Heart right ventricle (tissue), 16 donors: ENCODE measurements around the gene LNX1. TPM values are rescaled to one million over a fixed set of nuclear protein-coding genes. Genes with fewer than 3 reads are reported as not detected.

Source experiments
- ATAC-seq, 8 donors: fragments of 200-7000 bp; cut with Tn5 transposase; one replicate each; pipeline ENCODE4 v1.9.1; 2020; ENCODE audit warnings: mild to moderate bottlenecking in 8 of 8, moderate library complexity in 8 of 8, moderate number of reproducible peaks in 1 of 8
- DNase-seq, 2 donors: peaks; one replicate each; pipeline ENCODE4 v3.0.0-alpha.2; 2020
- H3K27ac ChIP-seq, 10 donors: fragments of 200-600 bp; sonication (generic) in 2 of 10; one replicate each; pipeline versions ENCODE4 v1.5.0 to v1.8.0; 2020 to 2022; ENCODE audit warnings: mild to moderate bottlenecking in 3 of 10
- H3K27me3 ChIP-seq, 7 donors: fragments of 200-600 bp; one replicate each; pipeline ENCODE4 v1.8.0; 2021 to 2022; ENCODE audit warnings: mild to moderate bottlenecking in 2 of 7
- H3K36me3 ChIP-seq, 9 donors: fragments of 200-600 bp; sonication (generic) in 1 of 9; one replicate each; pipeline versions ENCODE4 v1.5.0 to v1.8.0; 2020 to 2022; ENCODE audit warnings: mild to moderate bottlenecking in 2 of 9
- H3K4me1 ChIP-seq, 9 donors: fragments of 200-600 bp; sonication (generic) in 1 of 9; one replicate each; pipeline versions ENCODE4 v1.5.0 to v1.8.0; 2020 to 2022; ENCODE audit warnings: mild to moderate bottlenecking in 4 of 9
- H3K4me3 ChIP-seq, 10 donors: fragments of 200-600 bp; sonication (generic) in 2 of 10; one replicate each; pipeline versions ENCODE4 v1.5.0 to v1.8.0; 2020 to 2022; ENCODE audit warnings: mild to moderate bottlenecking in 7 of 10, moderate library complexity in 2 of 10
- H3K9me3 ChIP-seq, 11 donors: fragments of 200-600 bp in 10 of 11; sonication (generic) in 2 of 11; one replicate each; pipeline versions ENCODE4 v1.5.0 to v1.8.0; 2013 to 2022; ENCODE audit warnings: mild to moderate bottlenecking in 2 of 11, control low read depth in 1 of 11, moderate library complexity in 1 of 11
- WGBS, 2 donors: extraction: QIAGEN DNeasy Blood & Tissue Kit; methylation state at CpG; one replicate each; pipeline ENCODE4 v1.1.7; 2013; ENCODE audit warnings: inconsistent platforms in 1 of 2; 5-methylcytosine and 5-hydroxymethylcytosine counted together
- intact Hi-C, 10 donors: fragments of 100-400 bp; cut with DNase I; formaldehyde crosslinking; loops; one replicate each; pipeline versions ENCODE4 v1.11.1 to v1.14.2; 2022
- polyA plus RNA-seq, 2 donors: library from polyadenylated mRNA; stranded (reverse); fragments of 200-250 nt; gene quantifications; one replicate each; pipeline ENCODE4 v1.2.3, GENCODE V29; 2013
- total RNA-seq, 10 donors: library from RNA; stranded (reverse); fragmentation: NEBNext Ultra II Directional in 3 of 10; extraction: Animal tissue kit (Norgen Biotek cat#: 25700) in 3 of 10; gene quantifications; one replicate each; pipeline versions ENCODE4 v1.2.1 to v1.2.4, GENCODE V29; 2021 to 2023
- TF ChIP-seq, protein P1 (sequence below), 9 donors: fragments of 200-600 bp; sonication (generic) in 2 of 9; IDR thresholded peaks; one replicate each; pipeline versions ENCODE4 v1.5.0 to v1.8.0; 2021 to 2022; ENCODE audit warnings: antibody characterized with exemption in 9 of 9, mild to moderate bottlenecking in 5 of 9, moderate library complexity in 1 of 9
- donor health status: Arrhythmogenic right ventricular cardiomyopathy.
- donor health status: ischemic (EF 13 %, LVEDD 7.1; RV severe dilation, severe dysfunction).
- donor health status: healthy with polysubstance abuse.
- donor health status: DM: no; HTN: yes; CAD: no.
- donor health status: DM: no; HTN: no; CAD: no.
- donor health status: ischemic (EF 25% LVEDD 6.9; RV normal size, moderate dysfunction).
- donor health status: ischemic (EF 25% LVEDD 5.7; RV mildly dilated, moderate dysfunction).
- donor health status: healthy.
- donor health status: DM: yes; HTN: yes; CAD: no.
- donor health status: Ischemic cardiomyopathy.
- donor health status: ischemic (EF 35%, LVEDD 5.7; RV mildly dilated, moderate dysfunction).
- donor health status: nonischemic (EF 11% LVEDD 7.7; RV severe dilation, severe dysfunction).
- donor health status: DM: yes; HTN: yes; CAD: no.
- donor health status: PGD.
- donor health status: ischemic (EF 29% LVEDD 5.4; RV normal size, mild dysfunction).
- donor health status: nonischemic (EF 23%, LVEDD 6.1; RV moderate dilation, normal function).

The LNX1 gene
- total and polyA plus RNA-seq, 12 donors: 2.0 to 16.1 (median 5.6) TPM

DNA sequence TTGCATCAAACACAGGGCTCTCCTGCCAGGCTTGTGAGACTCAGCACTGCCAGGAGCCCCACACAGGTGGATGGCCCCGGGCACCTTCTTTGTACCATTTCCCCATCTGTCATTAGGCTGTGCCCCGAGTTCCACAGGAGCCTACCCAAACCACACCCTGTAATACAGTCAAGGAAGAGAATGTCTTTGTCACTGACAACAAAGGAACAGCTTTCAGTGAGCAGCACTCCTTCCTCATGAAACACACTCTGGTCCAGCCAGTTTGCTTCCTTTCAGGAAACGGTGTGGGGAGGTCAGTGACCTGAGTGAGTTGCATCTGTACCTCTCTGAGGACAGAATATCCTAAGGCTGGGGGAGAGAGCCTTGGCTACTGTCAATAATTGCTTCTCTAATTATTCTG lies 53.7 kb downstream of the LNX1 start:
- Histone ChIP-seq H3K27me3 (no peaks in the 10 kb centered on the region), H3K4me3 (no peak overlapping the region), H3K27ac (peak overlapping the region in 6 of 10 donors; percentile 8 to 51 (median 30)), H3K36me3 (no peaks in the 10 kb centered on the region), H3K9me3 (no peaks in the 10 kb centered on the region), H3K4me1 (peaks cover 0 to 58% (median 28%) of the 10 kb centered on the region in 9 donors)
- ATAC-seq (peak in 6 of 8 donors; percentile 30 to 58 (median 41)), DNase-seq (no peak)
- intact Hi-C loops: loop anchor here in 2 of 10 donors (5.0 kb wide), 2 partner anchors 110 to 115 kb away; no protein-coding TSS in a partner anchor
- 58 to 71% methylated on average over 3 of the region's 3 CpGs for WGBS, 2 donors
- TF ChIP-seq, protein P1, sequence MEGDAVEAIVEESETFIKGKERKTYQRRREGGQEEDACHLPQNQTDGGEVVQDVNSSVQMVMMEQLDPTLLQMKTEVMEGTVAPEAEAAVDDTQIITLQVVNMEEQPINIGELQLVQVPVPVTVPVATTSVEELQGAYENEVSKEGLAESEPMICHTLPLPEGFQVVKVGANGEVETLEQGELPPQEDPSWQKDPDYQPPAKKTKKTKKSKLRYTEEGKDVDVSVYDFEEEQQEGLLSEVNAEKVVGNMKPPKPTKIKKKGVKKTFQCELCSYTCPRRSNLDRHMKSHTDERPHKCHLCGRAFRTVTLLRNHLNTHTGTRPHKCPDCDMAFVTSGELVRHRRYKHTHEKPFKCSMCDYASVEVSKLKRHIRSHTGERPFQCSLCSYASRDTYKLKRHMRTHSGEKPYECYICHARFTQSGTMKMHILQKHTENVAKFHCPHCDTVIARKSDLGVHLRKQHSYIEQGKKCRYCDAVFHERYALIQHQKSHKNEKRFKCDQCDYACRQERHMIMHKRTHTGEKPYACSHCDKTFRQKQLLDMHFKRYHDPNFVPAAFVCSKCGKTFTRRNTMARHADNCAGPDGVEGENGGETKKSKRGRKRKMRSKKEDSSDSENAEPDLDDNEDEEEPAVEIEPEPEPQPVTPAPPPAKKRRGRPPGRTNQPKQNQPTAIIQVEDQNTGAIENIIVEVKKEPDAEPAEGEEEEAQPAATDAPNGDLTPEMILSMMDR (IDR thresholded peaks at IDR 0.05): no peak

DNA sequence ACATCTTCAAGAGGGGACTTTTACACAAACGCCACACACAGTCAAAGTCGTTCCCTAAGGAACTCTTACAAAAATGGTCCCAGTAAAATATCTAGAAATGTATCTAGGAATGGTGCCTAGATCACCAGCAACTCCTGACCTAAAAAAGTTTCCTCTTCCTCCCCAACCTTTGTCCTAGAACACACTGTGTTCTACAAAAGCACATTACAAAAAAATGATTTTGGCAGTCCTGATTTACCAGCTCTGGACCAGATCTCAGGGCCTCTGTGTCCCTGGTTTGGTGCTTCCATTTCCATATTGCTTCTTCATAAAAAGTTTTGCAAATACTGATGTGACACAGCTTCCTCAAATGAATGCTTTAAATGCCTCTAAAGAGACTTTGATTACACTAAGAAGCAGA lies 55.0 kb downstream of the LNX1 start:
- Histone ChIP-seq H3K27me3 (no peaks in the 10 kb centered on the region), H3K9me3 (no peaks in the 10 kb centered on the region), H3K27ac (peak overlapping the region in 3 of 10 donors; percentile 15 to 63 (median 53)), H3K4me1 (peaks cover 3 to 53% (median 16%) of the 10 kb centered on the region in 9 donors), H3K36me3 (no peaks in the 10 kb centered on the region), H3K4me3 (no peak overlapping the region)
- intact Hi-C loops: loop anchor here in 2 of 10 donors (5.0 kb wide), 2 partner anchors 111 to 116 kb away; no protein-coding TSS in a partner anchor
- DNase-seq: no peak
- peak in 4 of 8 donors; percentile 8 to 78 (median 37) for ATAC-seq
- TF ChIP-seq, protein P1 (IDR thresholded peaks at IDR 0.05): no peak
- 70 to 74% methylated on average over 2 of the region's 2 CpGs for WGBS, 2 donors

DNA sequence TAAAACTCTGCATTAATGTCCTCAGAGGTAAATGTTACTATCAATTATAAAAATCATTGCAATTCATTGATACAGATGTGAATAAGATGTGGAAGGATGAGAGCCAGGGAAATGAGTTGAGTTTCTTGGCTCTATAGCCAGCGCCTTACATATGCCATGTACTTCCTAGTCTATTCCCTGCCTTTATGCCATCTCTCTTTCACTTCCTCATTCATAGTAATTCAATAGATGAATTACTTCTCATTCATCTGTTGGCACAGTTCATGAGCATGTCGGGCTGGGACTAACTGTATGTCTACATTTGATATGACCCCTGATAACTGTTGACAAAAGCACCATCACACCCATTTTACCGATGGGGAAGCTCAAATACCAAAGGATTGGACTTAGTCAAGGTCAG lies 55.7 kb downstream of the LNX1 start:
- Histone ChIP-seq H3K4me1 (peaks cover 3 to 45% (median 12%) of the 10 kb centered on the region in 9 donors), H3K27me3 (no peaks in the 10 kb centered on the region), H3K9me3 (no peaks in the 10 kb centered on the region), H3K27ac (peak overlapping the region in 2 of 10 donors; percentile 53 to 63), H3K4me3 (no peak overlapping the region), H3K36me3 (no peaks in the 10 kb centered on the region)
- no peak for DNase-seq
- intact Hi-C loops: loop anchor here in 2 of 10 donors (5.0 kb wide), 2 partner anchors 112 to 117 kb away; no protein-coding TSS in a partner anchor
- TF ChIP-seq, protein P1 (IDR thresholded peaks at IDR 0.05): no peak
- 78 to 83% methylated on average over 3 of the region's 3 CpGs for WGBS, 2 donors
- no peak for ATAC-seq

DNA sequence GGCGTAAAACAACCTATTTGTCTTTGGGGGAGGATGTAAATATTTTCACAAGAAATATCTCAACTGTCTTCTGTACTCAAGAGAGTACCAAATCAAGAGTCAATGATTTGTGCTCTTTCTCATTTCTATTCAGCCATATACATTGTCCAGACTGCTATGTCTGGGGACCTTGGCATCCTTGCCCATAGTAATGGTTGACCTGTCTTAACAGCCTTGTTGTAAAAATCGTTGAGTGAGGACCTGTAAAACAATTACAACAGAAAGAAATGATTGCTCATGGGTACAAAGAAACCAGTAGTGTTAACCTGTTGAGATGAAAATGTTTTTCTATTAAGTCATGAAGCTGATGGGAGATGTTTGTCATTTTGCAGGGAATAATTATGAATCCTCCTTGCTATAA lies 56.6 kb downstream of the LNX1 start:
- Histone ChIP-seq H3K4me3 (no peak overlapping the region), H3K36me3 (no peaks in the 10 kb centered on the region), H3K27ac (no peak overlapping the region), H3K9me3 (no peaks in the 10 kb centered on the region), H3K27me3 (no peaks in the 10 kb centered on the region), H3K4me1 (peaks cover 3 to 44% (median 12%) of the 10 kb centered on the region in 9 donors)
- 88 to 90% methylated on average over 2 of the region's 2 CpGs for WGBS, 2 donors
- TF ChIP-seq, protein P1 (IDR thresholded peaks at IDR 0.05): no peak
- intact Hi-C loops: loop anchor here in 2 of 10 donors (5.0 kb wide), 2 partner anchors 113 to 118 kb away; no protein-coding TSS in a partner anchor
- no peak for ATAC-seq
- DNase-seq: no peak
